HG02798 (cell line): Measurements from ENCODE around the gene QKI.

Experiments used
- ATAC-seq: cut with Tn5 transposase; IDR thresholded peaks from one replicate; pipeline ENCODE4 v1.9.1; 2021; ENCODE audit warnings: mild to moderate bottlenecking; ENCODE audit not compliant: unreplicated experiment, poor library complexity

Gene QKI

DNA sequence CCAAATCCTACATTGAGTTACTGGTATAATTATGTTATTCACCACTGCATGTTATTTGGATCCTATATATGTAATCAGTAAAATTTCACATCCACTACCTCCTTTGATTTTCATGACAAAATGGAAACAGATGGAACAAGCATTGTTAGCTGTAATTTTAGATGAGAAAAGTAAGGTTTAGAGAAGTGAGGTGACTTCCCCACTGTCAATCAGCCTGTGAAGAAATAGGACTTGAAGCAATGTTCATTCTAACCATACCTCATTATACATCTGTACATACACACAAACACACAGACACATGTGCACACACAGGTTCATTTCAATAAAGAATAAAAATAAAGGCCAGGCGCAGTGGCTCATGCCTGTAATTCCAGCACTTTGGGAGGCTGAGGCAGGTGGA lies 23.7 kb upstream of the QKI start:
- ATAC-seq: no peak

DNA sequence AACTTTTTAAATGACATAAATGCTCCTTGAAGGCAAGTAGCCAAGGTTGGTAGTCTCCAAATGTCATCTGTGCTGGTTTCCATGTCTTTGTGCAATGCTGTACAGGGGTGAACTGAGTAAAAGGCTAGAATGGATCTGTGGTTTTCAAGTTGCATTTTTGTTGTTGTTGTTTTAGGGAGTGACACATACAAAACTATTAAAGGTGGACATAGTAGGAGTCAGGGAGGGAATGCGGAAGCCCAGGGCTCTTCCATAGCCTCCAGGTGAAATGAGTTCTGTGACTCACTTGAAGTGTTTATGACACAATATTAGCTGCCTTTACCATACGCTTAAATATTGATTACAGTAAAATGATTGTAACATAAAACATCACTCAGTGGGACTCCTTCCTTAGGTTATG lies 22.5 kb upstream of the QKI start:
- ATAC-seq: no peak

DNA sequence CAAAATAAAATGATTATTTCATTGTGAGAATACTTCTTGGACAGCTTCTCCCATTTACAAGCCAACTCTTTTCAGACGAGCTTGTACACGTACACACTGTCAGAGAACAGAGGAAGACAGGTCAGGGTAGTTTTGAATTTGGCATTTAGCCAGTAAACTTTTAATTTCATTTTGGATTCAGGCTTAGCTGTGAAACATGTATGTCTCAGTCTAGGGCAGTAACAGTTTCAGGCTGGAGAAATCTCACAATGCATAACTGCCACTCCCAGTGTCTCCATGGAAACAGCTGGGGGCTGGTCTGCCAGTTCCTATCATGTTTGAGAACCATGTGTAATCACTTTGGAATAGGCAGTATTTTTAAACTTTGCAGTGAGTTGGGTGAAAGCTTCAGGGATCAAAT lies 22.0 kb upstream of the QKI start:
- no peak for ATAC-seq

DNA sequence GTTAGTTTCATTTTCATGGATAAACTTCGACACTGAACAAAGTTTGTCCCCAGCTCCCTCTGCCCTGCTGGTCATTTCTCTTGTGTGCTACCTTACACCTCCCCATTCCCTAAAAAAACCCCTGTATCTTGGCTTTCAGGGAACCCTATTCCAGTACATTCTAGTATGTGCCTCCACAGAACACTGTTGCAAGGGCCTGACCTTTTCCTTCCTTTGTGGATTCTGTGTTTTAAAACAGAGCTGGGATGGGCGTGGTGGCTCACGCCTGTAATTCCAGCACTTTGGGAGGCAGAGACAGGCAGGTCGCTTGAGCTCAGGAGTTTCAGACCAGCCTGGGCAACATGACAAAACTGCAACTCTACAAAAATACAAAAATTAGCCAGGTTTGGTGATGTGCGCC lies 20.6 kb upstream of the QKI start:
- no peak for ATAC-seq

DNA sequence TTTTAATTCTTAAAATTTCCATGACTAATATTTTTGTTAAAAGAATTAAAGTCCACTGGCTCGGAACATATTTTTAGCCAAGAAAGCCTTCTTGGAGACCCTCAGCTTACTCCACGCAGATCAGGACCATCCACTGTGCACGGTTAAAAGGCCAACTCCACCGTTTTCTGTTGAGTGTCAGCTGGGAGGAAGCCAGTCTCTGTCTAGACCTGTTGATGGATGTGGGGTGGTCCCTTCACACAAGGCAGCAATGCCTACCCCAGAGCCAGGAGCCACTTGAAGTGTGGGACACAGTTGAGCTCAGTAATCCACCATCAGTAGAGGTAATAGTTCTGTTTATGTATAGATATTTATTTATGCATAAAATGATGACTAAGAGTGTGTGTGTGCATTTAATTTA lies 19.9 kb upstream of the QKI start:
- no peak for ATAC-seq

DNA sequence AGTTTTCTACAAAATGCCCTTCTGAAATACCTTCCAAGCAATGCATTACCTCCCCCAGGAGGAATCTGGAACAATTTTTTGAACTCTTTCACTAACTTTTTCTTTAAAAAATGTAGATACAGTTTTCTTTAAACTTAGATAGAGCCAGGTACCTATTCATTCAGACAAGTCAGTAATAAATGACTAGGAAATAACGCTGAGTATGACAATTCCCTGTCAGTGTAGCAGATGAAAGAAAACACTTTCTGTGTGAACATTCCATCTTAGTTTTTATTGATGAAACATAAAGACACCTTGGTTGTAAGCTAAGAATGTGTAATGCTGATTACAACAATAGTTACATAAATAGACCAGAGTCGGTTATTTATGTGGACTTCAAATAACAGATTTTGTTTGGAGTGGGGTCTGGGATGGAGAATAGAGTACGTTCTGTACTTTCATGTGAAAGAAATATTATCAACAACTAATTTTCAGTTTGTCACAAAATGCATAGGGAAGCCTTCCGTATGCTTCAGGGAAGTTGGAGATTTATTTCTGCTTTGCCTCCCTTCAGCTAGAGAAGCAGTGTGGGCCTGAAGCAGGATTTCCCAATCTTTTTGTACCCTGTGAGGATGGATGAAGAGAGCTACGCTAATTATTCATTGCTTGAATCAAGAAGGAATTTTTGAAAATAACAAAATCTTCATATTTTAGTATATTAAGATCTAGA lies 19.2 kb upstream of the QKI start:
- no peak for ATAC-seq

DNA sequence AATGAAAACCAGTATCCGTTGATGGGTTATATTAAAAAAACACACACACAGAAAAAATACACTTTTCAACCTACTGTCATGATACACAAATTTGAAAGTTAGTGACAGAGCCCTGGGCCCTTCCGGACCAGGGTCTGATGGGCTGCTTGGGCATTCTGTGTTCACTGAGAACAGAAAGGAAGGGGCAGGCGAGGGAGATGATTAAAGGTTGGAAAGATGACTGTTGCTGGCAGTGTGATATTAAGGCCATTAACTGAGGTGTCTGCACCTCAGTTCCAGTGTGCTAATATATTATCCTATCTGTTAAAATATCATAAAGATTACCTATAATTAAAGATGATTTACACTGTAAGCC lies 18.7 kb upstream of the QKI start:
- ATAC-seq: no peak

DNA sequence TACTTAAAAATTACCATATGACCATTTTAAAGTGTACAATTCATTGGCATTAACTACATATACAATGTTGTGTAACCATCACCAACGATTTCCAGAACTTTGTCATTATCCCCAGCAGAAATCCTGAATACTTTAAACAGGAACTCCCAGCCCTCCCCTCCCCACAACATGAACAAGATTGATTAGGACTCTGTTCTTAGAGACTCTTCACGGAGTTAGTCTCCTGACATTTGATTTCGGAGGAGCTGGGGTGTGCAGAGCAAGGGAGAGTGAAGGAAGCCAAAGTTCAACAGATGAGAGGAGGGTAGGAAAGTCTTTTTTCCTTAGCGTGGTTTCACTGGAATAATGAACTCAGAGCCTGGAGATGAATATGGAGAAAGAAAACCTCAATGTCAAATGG lies 17.2 kb upstream of the QKI start:
- no peak for ATAC-seq

DNA sequence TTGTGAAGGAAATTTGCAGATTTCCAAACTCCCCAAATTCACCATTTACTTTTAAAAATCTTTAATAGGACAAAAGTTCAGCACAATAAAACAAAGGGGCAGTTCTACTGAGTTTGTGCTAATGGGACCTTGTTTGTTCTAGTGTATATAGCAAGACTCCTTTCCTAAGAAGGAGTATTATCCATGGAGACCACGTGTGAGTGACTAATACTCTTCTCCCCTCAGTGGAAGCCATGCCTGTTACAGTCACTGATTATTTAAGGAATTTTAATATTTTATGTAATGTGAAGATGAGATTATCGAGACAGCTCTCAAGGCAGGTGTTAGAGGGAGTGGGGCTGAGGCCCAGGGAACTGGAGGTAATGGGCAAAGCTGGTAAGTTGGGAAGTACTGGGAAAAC lies 16.4 kb upstream of the QKI start:
- no peak for ATAC-seq

DNA sequence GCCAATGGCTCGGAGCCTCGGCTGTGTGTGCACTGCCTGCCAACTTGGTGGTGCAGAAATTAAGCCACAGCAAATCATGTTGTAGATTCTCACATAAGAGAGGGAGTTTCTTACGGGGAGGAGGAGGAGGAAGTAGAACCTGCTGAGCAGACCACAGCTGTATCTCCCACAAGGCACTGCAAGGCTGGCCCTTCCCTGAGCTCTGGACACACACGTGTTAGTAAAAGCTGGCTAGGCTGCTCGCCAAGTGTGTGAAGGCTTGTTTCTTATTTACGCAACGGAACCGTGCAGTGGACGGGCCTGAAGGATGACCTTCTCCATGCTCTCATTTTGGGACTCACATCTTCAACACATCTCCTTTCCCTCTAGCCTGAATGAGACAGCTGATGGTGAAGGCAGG lies 15.7 kb upstream of the QKI start:
- ATAC-seq: peak; percentile 67

DNA sequence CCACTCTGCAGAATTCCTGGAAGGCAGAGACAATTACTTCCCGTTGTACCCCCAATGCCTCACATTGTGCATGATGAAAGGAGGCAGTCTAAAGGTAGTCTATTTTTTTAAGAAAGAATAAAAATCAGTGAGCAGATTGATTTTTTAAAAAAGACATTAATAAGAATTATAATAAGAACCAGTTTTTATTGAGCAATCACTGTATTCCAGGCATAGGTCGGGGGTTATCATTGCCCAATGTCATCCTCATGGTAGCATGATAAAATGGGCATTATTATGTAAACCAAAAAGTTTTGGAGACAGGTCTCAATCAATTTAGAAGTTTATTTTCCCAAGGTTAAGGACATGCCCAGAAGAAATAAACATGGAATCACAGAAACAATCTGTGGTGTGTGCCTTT lies 14.0 kb upstream of the QKI start:
- ATAC-seq: no peak

DNA sequence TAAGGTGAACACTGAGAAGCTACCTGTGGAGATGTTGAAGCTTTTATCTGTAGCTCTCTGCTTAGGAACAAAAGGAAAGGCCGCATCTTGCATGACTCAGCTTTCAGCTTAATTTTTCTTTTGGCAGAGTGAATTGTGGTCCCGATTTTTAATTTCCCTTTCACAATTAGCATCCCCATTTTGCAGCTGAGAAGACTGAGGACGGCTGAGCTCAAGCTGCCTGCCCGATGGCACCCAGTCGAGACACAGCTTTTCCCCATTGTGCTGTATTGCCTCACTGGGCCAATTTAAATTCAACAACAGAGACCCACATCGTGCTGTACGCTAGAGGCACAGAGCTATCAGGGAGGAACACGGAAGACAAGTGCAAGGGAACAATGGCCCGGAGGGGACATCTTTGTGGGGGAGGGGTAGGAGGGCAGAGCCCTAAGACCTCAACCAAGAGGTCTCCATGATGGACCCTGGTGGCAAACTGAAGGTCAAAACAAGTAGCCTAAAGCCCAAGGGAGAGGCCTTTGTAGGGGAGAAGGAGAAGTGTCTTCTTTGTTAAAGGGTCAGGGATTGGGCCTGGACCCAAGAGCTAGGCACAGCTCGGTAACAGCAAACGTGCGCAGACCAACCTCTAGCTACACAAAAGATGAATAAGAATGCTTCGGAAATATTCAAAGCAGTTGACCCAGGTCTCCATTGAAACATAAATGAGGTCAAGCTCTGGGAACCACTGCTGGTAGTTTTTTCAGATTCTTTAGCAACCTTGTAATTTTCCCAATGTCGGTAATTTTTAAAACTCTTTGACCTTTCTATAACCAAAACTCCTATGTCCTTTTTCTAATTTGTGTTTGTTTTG lies 13.3 kb upstream of the QKI start:
- ATAC-seq: no peak

DNA sequence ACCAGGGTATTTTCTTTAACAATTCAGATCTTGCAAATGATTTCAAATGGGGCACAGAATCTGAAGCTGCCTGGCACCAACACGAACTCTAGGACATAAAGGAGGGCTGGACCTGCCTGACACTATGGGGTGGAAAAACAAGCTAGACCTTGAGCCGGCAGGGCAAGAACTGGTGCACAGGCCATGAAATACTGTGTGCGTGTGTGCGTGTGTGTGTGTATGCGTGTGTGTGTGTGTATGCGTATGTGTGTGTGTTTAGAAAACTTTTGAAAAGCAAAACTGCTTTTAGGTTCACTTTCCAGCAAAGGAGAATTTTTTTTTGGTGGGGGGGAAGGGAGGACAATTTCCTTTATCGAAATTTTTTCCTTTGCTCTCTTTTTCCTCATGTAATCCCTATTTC lies 11.9 kb upstream of the QKI start:
- no peak for ATAC-seq

DNA sequence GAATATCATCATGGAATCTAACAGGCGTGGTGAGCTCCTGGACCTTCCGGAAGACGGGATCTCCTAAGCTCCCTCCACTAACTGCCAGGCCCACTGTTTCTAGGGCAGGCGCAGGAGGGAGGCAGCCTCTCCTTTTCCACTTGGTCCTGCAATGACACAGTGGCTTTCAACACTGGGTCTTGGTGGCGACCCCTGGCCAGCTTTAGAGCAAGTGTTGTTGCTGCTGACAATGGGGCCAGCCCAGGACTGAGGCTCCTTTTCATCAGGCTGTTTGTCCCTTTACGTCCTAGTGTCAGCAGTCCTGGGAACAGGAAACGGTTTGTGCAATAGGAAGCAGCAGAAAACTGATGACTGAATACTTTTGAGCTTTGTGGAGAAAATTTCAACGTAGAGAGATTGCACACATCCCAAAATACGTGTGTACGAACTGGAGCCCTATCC lies 9.7 kb upstream of the QKI start:
- ATAC-seq: no peak

DNA sequence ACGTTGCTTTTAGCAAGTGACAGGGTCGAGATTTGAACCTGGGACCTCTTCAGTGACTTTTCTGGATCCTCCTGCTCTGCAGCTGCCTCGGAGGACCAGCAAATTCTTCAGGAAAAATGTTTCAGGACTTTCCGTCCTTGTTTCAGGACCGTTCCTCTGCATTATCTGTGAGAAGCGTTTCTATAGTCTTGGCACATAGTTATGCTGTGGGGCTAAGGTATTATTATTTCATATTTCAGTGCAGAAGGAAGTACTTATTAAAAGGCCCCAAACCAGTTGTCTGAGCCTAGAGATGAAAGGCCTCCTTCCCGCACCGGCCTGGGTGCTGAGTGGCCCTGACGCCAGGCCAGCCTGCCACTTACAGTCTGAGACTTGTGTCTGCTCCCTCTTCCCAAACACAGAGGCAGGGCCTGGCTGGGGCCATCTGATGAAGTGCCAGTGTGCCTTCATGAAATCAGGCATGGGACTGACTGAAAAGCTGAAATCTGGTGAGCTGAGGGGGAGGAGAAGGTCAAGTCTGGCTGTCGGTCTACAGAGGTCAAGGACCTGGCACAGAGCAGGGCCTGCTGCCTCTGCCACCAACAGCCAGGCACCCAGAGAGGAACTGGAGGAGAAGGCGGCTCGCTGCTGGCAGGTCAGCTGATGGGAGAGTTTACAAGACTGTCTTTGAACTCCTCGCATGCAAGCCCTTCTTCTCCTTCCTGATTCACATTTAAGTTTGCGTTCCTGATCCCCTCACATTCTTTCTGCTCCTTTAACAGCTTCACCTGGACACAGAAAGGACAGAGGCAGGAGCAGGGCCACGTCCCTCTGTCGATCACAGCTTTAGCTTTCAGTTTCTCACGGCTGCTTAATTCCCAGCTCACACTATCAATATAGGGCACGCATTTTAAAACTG lies 8.9 kb upstream of the QKI start:
- peak; percentile 80 for ATAC-seq

DNA sequence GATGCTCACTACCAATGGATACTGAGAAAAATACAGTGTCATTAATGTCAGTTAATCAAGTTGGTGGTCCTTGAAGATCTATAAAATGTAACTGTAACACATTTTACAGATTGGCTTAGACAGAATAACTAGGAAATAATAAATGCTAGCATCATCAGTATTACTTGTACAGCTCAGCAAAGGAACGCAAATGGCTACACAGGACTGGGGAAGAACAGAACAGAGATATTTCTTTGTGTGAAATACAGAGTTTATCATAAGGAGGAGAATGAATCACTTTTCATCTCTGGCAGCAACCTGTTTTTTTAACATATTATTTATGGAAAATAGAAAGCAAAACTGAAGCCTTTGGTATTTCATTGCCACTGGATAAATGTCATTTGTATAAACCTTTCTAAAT lies 8.2 kb upstream of the QKI start:
- peak; percentile 3 for ATAC-seq

DNA sequence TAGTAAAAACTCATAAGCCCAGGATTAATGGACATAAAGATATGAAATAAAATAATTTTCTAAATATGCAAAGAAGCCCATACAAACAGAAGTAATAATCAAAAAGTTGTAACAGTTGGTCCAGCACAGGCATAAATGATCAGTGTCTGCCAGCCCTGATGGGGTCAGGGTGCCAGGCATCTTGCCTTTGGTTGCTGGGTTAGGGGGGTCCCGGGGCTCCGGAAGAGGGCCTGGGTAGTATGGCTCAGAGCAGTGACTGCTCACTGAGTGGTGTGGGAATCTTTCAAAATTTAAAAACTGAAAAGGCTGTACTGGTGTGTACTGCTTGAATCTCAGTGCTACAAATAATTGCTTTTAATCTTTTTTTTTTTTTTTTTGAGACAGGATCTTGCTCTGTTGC lies 7.7 kb upstream of the QKI start:
- no peak for ATAC-seq

DNA sequence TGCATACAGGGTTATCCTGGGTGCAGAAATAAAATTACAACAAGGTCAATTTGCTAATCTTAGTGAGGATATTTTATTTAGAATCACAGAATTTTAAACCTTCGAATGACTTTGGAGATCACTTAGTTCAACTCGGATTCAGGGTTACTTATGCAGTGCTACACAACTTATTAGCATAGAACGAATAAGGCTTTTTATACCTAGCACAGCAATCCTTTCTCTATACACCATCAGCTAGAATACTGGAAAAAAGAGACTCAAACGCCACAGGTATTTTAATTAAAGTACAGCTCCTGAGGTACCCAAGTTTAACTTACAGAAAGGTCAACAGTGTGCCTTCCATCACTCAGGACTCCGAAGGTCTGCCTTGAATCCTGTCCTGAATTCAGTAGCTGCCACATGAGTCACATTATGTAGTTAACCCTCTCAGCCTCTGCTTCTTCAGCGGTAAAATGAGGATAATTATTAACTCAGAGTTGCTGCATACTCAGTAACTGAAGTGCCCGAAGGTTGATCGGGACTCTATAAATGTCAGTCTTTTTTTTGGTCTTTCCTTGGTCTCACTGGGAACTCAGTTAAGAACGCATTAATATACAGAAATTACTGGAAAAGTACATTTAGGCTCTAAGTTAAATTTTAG lies 6.0 kb upstream of the QKI start:
- no peak for ATAC-seq

DNA sequence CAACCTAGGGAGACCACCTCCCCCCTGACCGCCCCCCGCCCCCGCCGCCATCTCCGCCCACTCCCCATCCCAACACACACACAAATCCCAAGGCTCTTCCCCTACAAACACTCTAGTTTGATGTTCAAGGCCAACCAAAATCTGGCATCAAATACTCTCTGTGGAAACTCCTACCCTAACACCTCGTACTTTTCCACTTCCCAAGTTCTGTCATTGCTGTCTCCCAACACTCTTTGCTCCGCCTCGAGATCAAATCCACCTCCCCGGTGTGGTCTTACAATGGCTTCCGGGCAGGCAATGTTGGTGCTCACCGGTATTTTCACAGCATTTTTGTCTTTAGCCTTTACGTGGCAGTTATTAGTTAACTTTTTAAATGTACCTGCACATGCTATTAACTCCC lies 4.8 kb upstream of the QKI start:
- ATAC-seq: no peak

DNA sequence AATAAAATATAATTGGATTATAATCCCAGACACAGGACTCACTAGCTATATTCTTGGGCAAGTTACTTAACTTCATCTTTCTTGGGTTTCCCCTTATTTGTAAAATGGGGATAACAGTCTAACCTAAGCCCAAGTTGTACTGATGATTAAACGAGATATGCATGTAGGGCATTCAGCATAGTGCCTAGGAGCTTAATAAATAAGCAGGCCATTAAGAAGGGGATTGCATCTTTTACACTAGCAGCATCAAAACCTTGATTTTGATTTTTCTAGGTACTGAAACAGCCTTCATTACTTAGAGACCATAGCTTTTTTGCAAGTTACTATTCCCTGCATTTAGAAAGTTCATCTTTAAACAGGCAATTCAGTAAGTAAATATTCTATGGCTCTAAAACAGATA lies 2.2 kb upstream of the QKI start:
- ATAC-seq: no peak
